Neural progenitor cell (in vitro differentiated cells): ENCODE results near the gene IL1RAPL1.

ENCODE experiments used
- EZH2 ChIP-seq: fragments of 200-600 bp; sonication (generic); IDR thresholded peaks from 2 replicates; pipeline ENCODE4 v1.6.1; 2017; ENCODE audit warnings: antibody characterized with exemption, mild to moderate bottlenecking, moderate library complexity
- EZH2phosphoT487 ChIP-seq: fragments of 200-600 bp; sonication (generic); IDR thresholded peaks from 2 replicates; pipeline ENCODE4 v1.6.1; 2017; ENCODE audit warnings: antibody characterized with exemption
- TF ChIP-seq, protein P1 (sequence below): fragments of 200-600 bp; sonication (generic); IDR thresholded peaks from 2 replicates; pipeline ENCODE4 v1.5.1; 2017; ENCODE audit warnings: antibody characterized with exemption, mild to moderate bottlenecking

DNA sequence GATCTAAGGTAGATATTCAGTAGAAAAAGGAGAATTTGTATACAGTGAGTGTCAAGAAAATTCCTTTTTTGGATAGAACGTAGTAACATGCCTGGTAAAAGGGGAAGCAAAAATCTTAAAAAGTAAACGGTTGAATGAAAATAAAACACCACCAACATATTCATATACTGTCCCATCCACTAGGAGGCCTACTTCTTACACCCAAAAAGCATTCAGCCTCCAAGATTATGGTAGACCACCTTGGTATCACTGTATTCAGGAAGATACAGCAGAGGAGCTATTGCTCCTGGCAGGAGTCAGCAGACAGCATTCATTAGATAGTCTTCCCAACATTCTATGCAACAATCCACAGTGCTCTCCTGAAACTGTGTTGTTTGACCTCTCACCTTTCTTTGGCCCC, 1353.5 kb downstream of the IL1RAPL1 start:
- TF ChIP-seq, protein P1, sequence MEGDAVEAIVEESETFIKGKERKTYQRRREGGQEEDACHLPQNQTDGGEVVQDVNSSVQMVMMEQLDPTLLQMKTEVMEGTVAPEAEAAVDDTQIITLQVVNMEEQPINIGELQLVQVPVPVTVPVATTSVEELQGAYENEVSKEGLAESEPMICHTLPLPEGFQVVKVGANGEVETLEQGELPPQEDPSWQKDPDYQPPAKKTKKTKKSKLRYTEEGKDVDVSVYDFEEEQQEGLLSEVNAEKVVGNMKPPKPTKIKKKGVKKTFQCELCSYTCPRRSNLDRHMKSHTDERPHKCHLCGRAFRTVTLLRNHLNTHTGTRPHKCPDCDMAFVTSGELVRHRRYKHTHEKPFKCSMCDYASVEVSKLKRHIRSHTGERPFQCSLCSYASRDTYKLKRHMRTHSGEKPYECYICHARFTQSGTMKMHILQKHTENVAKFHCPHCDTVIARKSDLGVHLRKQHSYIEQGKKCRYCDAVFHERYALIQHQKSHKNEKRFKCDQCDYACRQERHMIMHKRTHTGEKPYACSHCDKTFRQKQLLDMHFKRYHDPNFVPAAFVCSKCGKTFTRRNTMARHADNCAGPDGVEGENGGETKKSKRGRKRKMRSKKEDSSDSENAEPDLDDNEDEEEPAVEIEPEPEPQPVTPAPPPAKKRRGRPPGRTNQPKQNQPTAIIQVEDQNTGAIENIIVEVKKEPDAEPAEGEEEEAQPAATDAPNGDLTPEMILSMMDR: no peak
- TF ChIP-seq EZH2 (no peak), EZH2phosphoT487 (no peak)
